Nephron (organoid): ENCODE data around the gene ABHD16A.

Source experiments
- H3K27ac Mint-ChIP-seq, 3 experiments: 2 replicates each; pipeline ENCODE4 v1.8.0; 2020; ENCODE audit warnings: mixed read lengths in 3 of 3, mild to moderate bottlenecking in 2 of 3, moderate library complexity in 1 of 3
- H3K27me3 Mint-ChIP-seq: 2 replicates; pipeline ENCODE4 v1.8.0; 2021; ENCODE audit warnings: low read depth, mild to moderate bottlenecking, moderate library complexity, mixed read lengths
- H3K36me3 Mint-ChIP-seq: 2 replicates; pipeline ENCODE4 v1.8.0; 2020; ENCODE audit warnings: low read depth, mixed read lengths
- H3K4me1 Mint-ChIP-seq: 2 replicates; pipeline ENCODE4 v1.8.0; 2020; ENCODE audit warnings: mixed read lengths
- H3K4me3 Mint-ChIP-seq, 3 experiments: 2 replicates each; pipeline ENCODE4 v1.8.0; 2020; ENCODE audit warnings: mild to moderate bottlenecking in 3 of 3, mixed read lengths in 3 of 3, moderate library complexity in 2 of 3
- H3K9me3 Mint-ChIP-seq: 2 replicates; pipeline ENCODE4 v1.8.0; 2020; ENCODE audit warnings: mixed read lengths
- TF ChIP-seq, protein P1 (sequence below), 3 experiments: fragments of 200-600 bp; sonication (generic); IDR thresholded peaks; one replicate each; pipeline ENCODE4 v1.5.0; 2021; ENCODE audit warnings: antibody characterized with exemption in 3 of 3; ENCODE audit not compliant: unreplicated experiment in 3 of 3

The ABHD16A gene

DNA sequence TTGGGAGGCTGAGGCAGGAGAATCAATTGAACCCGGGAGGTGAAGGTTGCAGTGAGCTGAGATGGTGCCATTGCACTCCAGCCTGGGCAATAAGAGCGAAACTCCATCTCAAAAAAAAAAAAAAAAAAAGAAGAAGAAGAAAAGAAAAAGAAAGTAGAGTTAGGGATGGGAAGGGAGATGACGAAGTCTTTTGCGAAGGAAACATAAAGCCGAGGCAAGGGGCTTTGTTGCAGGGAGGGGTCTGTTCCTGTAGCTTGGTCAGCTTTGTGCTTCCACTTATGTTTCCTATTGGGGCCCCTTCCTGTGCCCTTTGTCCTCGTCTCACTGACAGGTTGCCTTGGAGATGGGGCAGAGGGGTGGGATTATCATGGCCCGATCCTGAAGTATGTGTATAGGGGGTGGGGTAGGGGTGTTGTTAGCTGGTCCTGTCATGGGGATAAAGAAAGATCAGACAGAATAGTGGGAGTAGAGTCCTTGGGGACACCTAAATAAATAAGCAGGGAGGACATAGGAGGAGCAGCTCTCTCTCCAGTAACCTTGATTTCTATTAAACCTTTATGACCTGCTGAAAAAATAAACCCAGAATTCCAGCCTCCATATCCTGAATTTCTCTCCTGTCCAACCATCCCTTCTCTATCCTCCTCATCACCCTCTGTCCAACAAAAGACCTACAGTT lies 34.3 kb upstream of the ABHD16A start:
- Mint-ChIP-seq H3K27me3 (no peaks in the 10 kb centered on the region), H3K9me3 (no peaks in the 10 kb centered on the region), H3K36me3 (peaks cover 28% of the 10 kb centered on the region), H3K4me3 (peak overlapping the region; percentile 94 to 97 (median 95)), H3K4me1 (peaks cover 60% of the 10 kb centered on the region), H3K27ac (peak overlapping the region; percentile 99 to 100 (median 100))
- TF ChIP-seq, protein P1, sequence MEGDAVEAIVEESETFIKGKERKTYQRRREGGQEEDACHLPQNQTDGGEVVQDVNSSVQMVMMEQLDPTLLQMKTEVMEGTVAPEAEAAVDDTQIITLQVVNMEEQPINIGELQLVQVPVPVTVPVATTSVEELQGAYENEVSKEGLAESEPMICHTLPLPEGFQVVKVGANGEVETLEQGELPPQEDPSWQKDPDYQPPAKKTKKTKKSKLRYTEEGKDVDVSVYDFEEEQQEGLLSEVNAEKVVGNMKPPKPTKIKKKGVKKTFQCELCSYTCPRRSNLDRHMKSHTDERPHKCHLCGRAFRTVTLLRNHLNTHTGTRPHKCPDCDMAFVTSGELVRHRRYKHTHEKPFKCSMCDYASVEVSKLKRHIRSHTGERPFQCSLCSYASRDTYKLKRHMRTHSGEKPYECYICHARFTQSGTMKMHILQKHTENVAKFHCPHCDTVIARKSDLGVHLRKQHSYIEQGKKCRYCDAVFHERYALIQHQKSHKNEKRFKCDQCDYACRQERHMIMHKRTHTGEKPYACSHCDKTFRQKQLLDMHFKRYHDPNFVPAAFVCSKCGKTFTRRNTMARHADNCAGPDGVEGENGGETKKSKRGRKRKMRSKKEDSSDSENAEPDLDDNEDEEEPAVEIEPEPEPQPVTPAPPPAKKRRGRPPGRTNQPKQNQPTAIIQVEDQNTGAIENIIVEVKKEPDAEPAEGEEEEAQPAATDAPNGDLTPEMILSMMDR (IDR thresholded peaks at IDR 0.05; ENCODE audit: unreplicated experiment in 3 of 3), result no peak

DNA sequence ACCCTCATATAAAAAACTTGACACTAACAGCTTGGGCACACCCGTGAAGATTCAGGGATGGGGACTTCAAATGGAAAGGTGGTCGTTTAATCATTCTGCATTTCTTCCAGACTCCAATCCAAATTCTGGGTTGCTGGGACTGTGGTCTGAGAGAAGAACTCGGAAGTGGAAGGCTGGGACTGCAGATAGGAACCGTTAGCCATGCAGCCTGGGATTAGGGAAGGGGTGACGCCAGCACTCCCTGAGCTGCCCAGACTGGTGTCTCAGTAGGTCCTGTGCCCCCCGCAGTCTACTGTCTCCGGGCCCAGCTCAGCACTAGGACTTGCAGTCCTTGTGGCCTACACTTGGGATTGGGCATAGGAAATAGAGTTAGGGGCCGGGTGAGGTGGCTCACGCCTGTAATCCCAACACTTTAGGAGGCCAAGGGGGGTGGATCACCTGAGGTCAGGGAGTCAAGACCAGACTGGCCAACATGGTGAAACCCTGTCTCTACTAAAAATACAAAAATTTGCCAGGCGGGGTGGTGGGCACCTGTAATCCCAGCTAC lies 33.7 kb upstream of the ABHD16A start:
- Mint-ChIP-seq H3K27me3 (no peaks in the 10 kb centered on the region), H3K36me3 (peaks cover 33% of the 10 kb centered on the region), H3K4me3 (peak overlapping the region; percentile 94 to 97 (median 95)), H3K27ac (peak overlapping the region; percentile 99 to 100 (median 100)), H3K4me1 (peaks cover 60% of the 10 kb centered on the region), H3K9me3 (no peaks in the 10 kb centered on the region)
- TF ChIP-seq, protein P1 (IDR thresholded peaks at IDR 0.05; ENCODE audit: unreplicated experiment in 3 of 3), result no peak

DNA sequence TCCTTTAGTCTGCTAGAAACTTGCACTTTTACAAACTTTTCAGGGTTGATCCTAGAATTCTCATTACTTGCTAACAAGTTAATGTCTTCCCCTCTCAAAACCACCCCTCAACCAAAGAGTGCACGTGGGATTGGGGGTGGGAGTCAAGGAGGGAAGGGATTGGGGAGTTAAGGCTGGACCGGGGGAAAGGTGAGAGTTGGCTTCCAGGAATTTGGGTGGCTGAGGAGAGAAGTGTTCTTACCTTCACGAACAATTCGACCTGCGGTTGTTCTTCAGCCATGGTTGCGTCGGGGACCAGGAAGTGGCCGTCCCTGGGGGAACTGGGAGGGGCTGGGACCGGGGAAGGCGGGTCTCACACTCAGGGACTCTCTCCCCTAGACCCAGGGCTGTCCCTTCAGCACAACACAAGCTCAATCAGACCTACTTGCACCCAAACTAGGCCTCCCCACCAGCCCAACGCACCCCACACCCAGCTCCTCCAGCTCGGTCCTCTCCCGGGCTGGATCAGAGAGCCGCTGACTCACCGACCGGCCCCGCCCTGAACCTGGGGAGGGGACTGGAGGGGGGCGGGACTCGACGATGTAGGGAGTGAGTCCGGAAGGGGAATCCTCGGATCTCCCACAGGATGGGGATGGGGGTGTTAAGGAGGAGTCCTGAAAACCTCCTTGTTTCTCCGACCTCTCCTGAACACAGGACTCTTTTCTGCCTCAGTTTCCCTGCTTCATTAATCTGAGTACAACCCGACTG lies 33.1 kb upstream of the ABHD16A start, which contains the start of gene CLIC1:
Gene CLIC1 (minus strand): TSS at position 510 of the 747 bp plus-strand sequence. CDS start 230 bp downstream, at position 280.
- H3K27ac Mint-ChIP-seq, result peak within 1 kb of the TSS; percentile 99 to 100 (median 100)
- H3K4me3 Mint-ChIP-seq, result peak within 1 kb of the TSS; percentile 94 to 97 (median 95)
- H3K4me1 Mint-ChIP-seq, result peaks cover 60% of the 10 kb centered on the region
- TF ChIP-seq, protein P1 (IDR thresholded peaks at IDR 0.05; ENCODE audit: unreplicated experiment in 3 of 3), result no peak
- H3K9me3 Mint-ChIP-seq, result no peaks in the 10 kb centered on the region
- no peaks in the 10 kb centered on the region for H3K27me3 Mint-ChIP-seq
- peaks cover 33% of the 10 kb centered on the region for H3K36me3 Mint-ChIP-seq

DNA sequence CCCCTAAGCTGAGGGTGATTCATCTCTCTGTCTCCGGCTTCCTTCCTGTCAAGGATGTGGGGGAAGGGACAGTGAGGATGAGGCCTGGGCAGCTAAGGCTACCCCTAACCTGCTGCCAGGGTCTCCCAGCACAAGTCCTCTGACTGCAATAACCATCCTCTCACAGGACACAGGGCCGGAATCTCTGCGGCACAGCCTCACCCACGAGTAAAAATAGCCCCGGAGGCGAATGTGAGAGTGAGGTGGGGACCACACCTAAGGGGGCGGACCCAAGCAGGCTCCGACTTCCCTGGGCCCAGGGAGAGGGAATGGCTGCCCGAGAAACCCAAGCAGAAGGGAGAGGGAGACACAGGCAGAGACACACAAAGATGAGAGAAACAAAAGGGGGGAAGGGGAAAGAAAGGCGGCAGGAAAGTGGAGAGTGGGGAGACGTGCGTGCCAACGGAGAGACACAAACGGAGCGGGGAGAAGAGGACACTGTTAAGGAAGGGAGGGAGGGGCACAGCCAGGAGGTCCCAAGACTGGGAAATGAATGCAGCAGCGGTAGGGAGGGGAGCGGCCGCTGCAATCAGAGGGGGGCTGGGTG lies 31.8 kb upstream of the ABHD16A start:
- no peaks in the 10 kb centered on the region for H3K9me3 Mint-ChIP-seq
- H3K27ac Mint-ChIP-seq, result peak overlapping the region; percentile 99 to 100 (median 100)
- H3K4me3 Mint-ChIP-seq, result peak overlapping the region; percentile 94 to 97 (median 95)
- no peaks in the 10 kb centered on the region for H3K27me3 Mint-ChIP-seq
- TF ChIP-seq, protein P1 (IDR thresholded peaks at IDR 0.05; ENCODE audit: unreplicated experiment in 3 of 3), result no peak
- H3K36me3 Mint-ChIP-seq, result peaks cover 39% of the 10 kb centered on the region
- peaks cover 69% of the 10 kb centered on the region for H3K4me1 Mint-ChIP-seq

DNA sequence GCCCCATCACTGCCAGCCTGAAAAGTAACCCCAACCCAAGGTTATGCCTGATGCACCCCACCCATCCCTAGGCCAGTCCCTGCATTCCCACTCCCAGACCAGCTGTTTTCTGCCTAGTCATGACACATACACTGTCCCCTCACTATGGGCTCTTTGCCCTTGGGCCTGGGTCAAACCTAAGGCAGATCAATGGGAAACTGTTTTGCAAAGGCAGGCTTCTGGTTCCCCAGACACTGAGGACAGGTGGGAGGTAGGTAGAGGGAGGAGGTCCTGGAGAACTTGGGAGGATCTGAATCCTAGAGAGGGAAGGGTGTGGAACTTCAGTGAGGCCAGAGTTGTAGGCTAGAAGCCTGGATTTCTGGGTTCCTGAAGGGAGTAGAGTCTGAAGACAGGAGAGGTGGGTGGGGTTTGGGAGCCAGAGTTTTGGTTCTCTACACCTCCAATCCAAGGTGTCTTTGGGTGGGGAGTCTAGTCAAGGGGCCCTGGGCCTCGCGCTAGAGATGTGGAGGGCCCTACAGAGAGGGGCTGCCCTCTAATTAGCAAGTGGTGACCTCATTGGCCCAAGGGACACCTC lies 31.2 kb upstream of the ABHD16A start:
- TF ChIP-seq, protein P1 (IDR thresholded peaks at IDR 0.05; ENCODE audit: unreplicated experiment in 3 of 3), result no peak
- peaks cover 37% of the 10 kb centered on the region for H3K36me3 Mint-ChIP-seq
- H3K27me3 Mint-ChIP-seq, result no peaks in the 10 kb centered on the region
- H3K27ac Mint-ChIP-seq, result peak overlapping the region; percentile 87 to 100 (median 100)
- peaks cover 63% of the 10 kb centered on the region for H3K4me1 Mint-ChIP-seq
- no peaks in the 10 kb centered on the region for H3K9me3 Mint-ChIP-seq
- H3K4me3 Mint-ChIP-seq, result peak overlapping the region; percentile 94 to 97 (median 95)
